Thyroid gland (tissue), 4 donors: ENCODE results near the gene AK8. TPM values are rescaled to one million over a fixed set of nuclear protein-coding genes. Genes with fewer than 3 reads are reported as not detected.

Experiments used
- DNase-seq, 2 donors: peaks; one replicate each; pipeline ENCODE4 v3.0.0-alpha.2; 2019
- H3K27ac ChIP-seq, 3 donors: fragments of 200-600 bp; sonication (generic); 1 replicate in 2 of 3; 2 replicates in 1 of 3; pipeline ENCODE4 v1.5.1; 2016 to 2019; ENCODE audit warnings: mild to moderate bottlenecking in 1 of 3, moderate library complexity in 1 of 3
- H3K27me3 ChIP-seq: fragments of 200-600 bp; sonication (generic); one replicate; pipeline ENCODE4 v1.5.1; 2019
- H3K36me3 ChIP-seq, 2 donors: fragments of 200-600 bp; sonication (generic); one replicate each; pipeline ENCODE4 v1.5.1; 2016 to 2019
- H3K4me1 ChIP-seq, 2 donors: fragments of 200-600 bp; sonication (generic); one replicate each; pipeline ENCODE4 v1.5.1; 2017 to 2019
- H3K4me3 ChIP-seq, 3 donors: fragments of 200-600 bp; sonication (generic); replicated peaks in 1 of 3; 1 replicate in 2 of 3; 2 replicates in 1 of 3; pipeline ENCODE4 v1.5.1; 2016; ENCODE audit warnings: mild to moderate bottlenecking in 1 of 3
- H3K9me3 ChIP-seq: fragments of 200-600 bp; sonication (generic); one replicate; pipeline ENCODE4 v1.5.1; 2017
- POLR2A ChIP-seq, 2 donors: fragments of 450-650 bp; IDR thresholded peaks; one replicate each; pipeline ENCODE4 v1.6.1; 2017; ENCODE audit warnings: antibody characterized with exemption in 2 of 2, mild to moderate bottlenecking in 2 of 2, moderate library complexity in 1 of 2
- WGBS, 2 donors: methylation state at CpG; one replicate each; pipeline ENCODE4 v1.1.5; 2017; 5-methylcytosine and 5-hydroxymethylcytosine counted together
- intact Hi-C: fragments of 100-400 bp; cut with DNase I; formaldehyde crosslinking; loops from one replicate; pipeline ENCODE4 v1.15.1; 2023
- total RNA-seq, 4 donors: library from RNA; depleted of rRNA; stranded (reverse); fragments of >200 nt; gene quantifications; one replicate each; pipeline ENCODE4 v1.2.3, GENCODE V29; 2016
- TF ChIP-seq, protein P1 (sequence below), 6 experiments: fragments of 200-600 bp in 3 of 6; fragments of 450-650 bp in 3 of 6; sonication (generic) in 3 of 6; IDR thresholded peaks; one replicate each; pipeline ENCODE4 v1.5.1; 2016 to 2019; ENCODE audit warnings: antibody characterized with exemption in 6 of 6, mild to moderate bottlenecking in 2 of 6, inconsistent platforms in 1 of 6, moderate library complexity in 1 of 6

The AK8 gene
- total RNA-seq, 4 donors from 2014 or later, result 5.4 to 9.9 (median 8.0) TPM

DNA sequence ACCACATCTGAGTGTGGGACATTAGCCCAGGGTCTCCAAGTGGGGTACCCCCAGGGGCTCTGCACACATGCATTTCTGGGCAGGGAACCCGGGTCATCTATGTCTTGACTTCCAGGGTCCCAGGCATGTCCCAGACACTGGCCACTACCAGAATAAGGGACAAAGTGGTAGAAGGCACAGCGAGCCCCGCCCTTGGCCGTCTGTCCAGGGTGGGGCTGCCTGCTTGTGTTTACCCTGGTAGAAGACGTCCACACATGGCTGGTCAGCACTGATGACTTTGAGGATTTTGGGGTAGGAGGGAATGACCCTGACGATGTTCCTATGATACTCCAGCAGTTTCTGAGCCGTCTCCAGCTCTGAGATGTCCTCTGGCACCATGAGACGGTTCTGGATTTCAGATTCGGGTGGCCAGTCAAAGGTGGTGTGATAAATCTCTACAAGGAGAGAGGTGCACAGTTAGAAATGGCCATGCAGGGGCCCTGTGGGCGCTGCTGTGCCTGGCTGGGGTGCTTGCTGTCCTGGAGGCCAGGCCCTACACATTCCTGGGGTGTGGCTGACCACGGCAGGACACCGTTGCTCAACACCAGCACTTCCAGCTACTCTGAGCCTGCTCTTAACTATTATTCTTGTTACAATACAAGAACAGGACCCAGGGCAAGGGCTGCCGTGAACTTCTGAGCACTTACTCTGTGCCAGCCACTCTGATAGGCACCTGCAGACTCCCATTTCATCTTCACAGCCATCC lies 51.3 kb downstream of the AK8 start:
- Histone ChIP-seq H3K36me3 (no peaks in the 10 kb centered on the region), H3K4me3 (no peak overlapping the region), H3K9me3 (no peaks in the 10 kb centered on the region), H3K27ac (no peak overlapping the region), H3K27me3 (no peaks in the 10 kb centered on the region), H3K4me1 (no peaks in the 10 kb centered on the region)
- intact Hi-C loops, result no loop called here
- DNase-seq, result peak; percentile 55 to 66
- TF ChIP-seq POLR2A (IDR thresholded peaks at IDR 0.05), result no peak
- TF ChIP-seq, protein P1, sequence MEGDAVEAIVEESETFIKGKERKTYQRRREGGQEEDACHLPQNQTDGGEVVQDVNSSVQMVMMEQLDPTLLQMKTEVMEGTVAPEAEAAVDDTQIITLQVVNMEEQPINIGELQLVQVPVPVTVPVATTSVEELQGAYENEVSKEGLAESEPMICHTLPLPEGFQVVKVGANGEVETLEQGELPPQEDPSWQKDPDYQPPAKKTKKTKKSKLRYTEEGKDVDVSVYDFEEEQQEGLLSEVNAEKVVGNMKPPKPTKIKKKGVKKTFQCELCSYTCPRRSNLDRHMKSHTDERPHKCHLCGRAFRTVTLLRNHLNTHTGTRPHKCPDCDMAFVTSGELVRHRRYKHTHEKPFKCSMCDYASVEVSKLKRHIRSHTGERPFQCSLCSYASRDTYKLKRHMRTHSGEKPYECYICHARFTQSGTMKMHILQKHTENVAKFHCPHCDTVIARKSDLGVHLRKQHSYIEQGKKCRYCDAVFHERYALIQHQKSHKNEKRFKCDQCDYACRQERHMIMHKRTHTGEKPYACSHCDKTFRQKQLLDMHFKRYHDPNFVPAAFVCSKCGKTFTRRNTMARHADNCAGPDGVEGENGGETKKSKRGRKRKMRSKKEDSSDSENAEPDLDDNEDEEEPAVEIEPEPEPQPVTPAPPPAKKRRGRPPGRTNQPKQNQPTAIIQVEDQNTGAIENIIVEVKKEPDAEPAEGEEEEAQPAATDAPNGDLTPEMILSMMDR (IDR thresholded peaks at IDR 0.05), result no peak
- 67 to 75% methylated on average over 10 to 12 of the region's 13 CpGs for WGBS, 2 donors

DNA sequence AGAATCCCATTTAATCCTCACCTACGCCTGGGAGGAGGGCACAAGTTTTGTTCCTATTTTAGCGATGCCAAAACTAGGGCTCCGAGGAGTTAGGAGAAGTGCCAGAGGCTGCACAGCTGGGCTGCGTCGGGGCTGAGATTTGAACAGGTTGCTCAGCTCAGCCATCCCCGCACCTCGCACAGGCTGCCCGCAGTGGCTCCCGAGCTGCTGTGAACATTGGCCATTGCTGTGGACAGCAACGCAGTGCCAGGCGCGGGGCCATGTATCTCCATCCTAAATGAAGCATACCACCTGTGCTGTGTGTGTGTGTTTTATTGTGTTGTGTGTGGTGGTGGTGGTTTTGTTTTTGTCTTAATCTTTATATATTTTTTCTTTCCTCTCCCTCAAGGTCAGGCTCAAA lies 52.0 kb downstream of the AK8 start:
- intact Hi-C loops, result no loop called here
- 92 to 95% methylated on average over 12 of the region's 12 CpGs for WGBS, 2 donors
- no peak for DNase-seq
- H3K36me3 ChIP-seq, result no peaks in the 10 kb centered on the region
- no peaks in the 10 kb centered on the region for H3K27me3 ChIP-seq
- H3K9me3 ChIP-seq, result no peaks in the 10 kb centered on the region
- no peak overlapping the region for H3K27ac ChIP-seq
- no peak overlapping the region for H3K4me3 ChIP-seq
- H3K4me1 ChIP-seq, result no peaks in the 10 kb centered on the region
- no peak for TF ChIP-seq POLR2A (IDR thresholded peaks at IDR 0.05)
- TF ChIP-seq, protein P1 (IDR thresholded peaks at IDR 0.05), result no peak

- Histone ChIP-seq H3K36me3 (no peaks in the 10 kb centered on the region), H3K27me3 (no peaks in the 10 kb centered on the region), H3K9me3 (no peaks in the 10 kb centered on the region), H3K4me3 (no peak overlapping the region), H3K27ac (no peak overlapping the region), H3K4me1 (no peaks in the 10 kb centered on the region)
- no peak for DNase-seq
- intact Hi-C loops, result no loop called here
- WGBS, 2 donors, result 75 to 77% methylated on average over 10 of the region's 10 CpGs
- no peak for TF ChIP-seq POLR2A (IDR thresholded peaks at IDR 0.05)
- TF ChIP-seq, protein P1 (IDR thresholded peaks at IDR 0.05), result no peak
These were observed 52.7 kb downstream of the AK8 start for GRCh38 chr9:132825430-132825829.

DNA sequence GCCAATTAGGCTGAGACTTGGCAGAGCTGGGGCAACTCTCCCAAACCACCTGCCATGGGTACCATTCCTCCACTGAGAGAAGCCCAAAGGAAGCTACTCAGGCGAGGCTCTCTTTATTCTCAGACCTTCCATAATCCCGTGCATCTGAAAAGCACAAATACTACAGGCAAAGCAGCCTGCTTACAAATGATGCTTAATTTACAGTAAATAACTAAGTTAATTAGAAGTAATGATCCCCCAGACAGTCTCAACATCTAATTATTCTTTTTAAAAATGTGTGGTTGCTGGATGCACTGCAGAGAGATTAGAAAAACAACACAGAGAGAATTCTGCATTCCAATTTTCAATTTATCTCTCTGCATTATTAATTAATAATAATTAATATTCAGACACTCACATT lies 53.1 kb downstream of the AK8 start:
- no peak for DNase-seq
- no peak overlapping the region for H3K27ac ChIP-seq
- H3K4me1 ChIP-seq, result no peaks in the 10 kb centered on the region
- H3K27me3 ChIP-seq, result no peaks in the 10 kb centered on the region
- WGBS, 2 donors, result 92 to 94% methylated on average over 2 of the region's 2 CpGs
- no peak overlapping the region for H3K4me3 ChIP-seq
- H3K9me3 ChIP-seq, result no peaks in the 10 kb centered on the region
- no peaks in the 10 kb centered on the region for H3K36me3 ChIP-seq
- intact Hi-C loops, result no loop called here
- TF ChIP-seq, protein P1 (IDR thresholded peaks at IDR 0.05), result no peak
- no peak for TF ChIP-seq POLR2A (IDR thresholded peaks at IDR 0.05)

DNA sequence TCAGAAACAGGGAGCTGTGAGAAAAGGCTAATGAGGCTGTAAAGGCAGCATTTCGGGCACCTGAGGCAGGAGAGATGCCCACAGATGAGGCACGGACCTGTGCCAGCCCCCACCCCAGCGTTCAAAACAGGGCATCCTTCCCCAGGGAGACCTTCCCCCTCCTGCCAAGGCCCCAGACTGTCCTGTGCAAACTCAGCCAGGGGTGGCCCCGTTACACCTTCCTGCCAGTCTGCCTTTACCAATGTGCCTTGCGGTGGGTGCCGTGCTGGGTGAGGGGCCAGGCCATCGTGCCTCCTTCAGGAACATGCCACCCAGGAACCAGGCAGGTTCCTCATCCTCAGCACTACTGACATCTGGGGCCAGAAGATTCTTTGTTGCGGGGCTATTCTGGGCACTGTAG lies 53.9 kb downstream of the AK8 start:
- H3K4me1 ChIP-seq, result no peaks in the 10 kb centered on the region
- WGBS, 2 donors, result 79 to 100% methylated on average over 2 to 6 of the region's 8 CpGs
- intact Hi-C loops, result no loop called here
- H3K27ac ChIP-seq, result no peak overlapping the region
- no peak overlapping the region for H3K4me3 ChIP-seq
- TF ChIP-seq, protein P1 (IDR thresholded peaks at IDR 0.05), result no peak
- TF ChIP-seq POLR2A (IDR thresholded peaks at IDR 0.05), result no peak
- no peak for DNase-seq
- H3K27me3 ChIP-seq, result no peaks in the 10 kb centered on the region
- H3K9me3 ChIP-seq, result no peaks in the 10 kb centered on the region
- H3K36me3 ChIP-seq, result no peaks in the 10 kb centered on the region
